ENCODE results near the gene VPS50.
"Not testable (repeated sequence)": the region's sequence is repeated elsewhere in the genome, so short reads cannot be mapped to it uniquely, and the experiment has no call there.

Gene VPS50

DNA sequence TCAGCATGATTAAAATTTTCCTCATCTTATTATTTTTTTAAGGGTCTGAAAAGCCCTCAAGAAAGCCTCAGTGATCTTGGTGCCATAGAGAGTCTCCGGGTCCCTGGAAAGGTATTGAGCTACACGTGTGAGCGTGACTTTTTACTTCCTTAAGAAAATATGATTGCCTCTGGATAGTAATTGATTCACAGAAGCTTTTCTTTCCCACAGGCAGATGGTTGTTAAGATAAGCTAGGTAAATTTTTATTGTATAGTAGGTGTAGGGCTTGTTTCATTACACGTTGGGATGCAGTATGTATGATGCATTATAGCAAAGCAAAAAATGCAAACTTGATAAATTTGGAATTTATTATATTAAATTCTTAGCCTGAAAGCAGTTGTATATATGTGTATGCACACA is 7.7 kb downstream of the VPS50 start:
- DNase-seq (ENCODE audit: low read depth in 2 of 2), result no peak

DNA sequence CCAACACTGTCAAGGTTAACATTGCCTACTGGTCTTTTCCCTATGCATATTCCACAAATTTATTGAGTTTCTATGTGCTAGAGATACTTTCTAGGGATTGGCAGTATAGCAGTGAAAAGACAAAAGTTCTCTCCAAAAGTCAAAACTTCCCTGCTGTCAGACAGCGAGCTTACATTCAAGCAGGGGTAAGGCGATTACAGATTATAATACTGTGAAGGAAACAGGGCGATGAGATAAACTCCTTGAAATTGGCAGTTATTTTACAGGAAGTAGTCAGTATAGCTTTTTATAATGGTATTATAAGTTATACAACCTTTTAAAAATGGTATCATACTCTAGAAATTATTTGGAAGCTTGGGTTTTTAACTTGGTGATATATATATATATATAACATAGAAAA is 9.9 kb downstream of the VPS50 start:
- no peak for DNase-seq (ENCODE audit: low read depth in 2 of 2)

DNA sequence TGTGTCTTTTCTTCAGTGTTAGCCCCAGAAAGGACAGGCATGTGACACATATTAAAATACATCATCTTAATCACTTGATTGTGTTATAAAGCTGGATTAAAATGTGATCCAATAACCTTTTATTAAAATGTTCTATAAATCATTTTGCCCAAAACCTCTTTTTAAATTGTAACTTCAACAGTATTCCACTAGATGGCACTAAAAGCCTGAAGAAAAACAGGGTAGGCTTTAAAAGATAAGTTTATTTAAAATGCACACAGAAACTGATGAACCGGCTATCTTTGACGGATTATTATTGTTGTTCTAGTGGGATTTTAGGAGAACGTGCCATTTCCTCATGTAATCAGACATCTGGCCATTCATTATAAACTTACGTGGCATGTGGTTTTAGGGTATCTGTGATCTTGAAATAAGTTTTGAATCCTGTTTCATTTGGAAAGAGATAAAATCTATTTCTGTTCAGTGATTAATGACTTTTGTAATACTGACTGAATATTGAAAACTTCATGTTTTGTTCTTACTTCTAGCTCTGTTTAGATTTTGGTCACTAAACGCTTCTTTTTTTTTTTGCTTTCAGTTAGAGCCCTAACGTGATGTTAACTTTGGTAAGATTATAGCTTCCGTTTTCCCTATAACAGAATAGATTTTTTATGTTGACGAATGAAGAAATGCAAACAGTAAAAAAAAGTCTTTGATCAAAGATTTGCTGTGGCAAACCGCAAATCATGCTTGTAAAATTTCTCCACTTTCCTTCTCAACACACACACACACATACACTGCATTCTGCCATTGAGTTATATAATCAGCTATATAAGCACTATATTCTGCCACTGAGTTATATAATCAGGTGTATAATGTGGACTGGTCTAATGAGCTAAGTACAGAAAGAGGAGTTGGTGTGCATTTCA is 13.6 kb downstream of the VPS50 start:
- no peak for DNase-seq (ENCODE audit: low read depth in 2 of 2)

DNA sequence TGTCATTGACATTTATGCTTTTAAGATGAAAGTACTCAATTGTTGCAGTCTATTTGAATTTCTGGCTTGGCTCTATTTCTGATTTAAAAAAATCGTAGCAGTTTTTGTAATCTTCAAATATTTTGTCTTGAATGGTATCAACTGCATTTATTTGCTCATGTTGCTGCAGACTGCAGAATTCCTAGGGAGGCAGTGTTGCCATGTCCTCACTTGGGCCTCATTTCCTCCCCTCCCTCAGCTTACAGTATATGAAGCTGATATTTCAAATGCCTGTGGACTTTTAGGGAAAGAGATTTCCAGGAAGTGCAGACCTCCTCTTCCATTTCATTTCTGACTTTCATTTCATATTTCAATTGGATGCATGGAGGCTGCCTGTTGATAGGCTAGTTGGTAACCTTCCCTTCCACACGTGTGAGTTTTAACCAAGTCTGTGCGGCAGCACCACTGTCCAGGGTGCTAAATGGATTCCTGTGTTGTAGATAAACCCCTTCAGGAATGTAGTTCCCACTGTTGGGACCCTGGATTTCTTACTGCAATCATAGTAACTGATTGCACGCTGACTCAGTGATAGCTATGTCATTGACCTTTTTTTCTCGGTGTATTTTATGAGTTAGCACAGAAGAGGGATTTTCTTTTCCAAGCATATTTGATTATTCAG is 17.5 kb downstream of the VPS50 start:
- DNase-seq (ENCODE audit: low read depth in 2 of 2), result no peak

DNA sequence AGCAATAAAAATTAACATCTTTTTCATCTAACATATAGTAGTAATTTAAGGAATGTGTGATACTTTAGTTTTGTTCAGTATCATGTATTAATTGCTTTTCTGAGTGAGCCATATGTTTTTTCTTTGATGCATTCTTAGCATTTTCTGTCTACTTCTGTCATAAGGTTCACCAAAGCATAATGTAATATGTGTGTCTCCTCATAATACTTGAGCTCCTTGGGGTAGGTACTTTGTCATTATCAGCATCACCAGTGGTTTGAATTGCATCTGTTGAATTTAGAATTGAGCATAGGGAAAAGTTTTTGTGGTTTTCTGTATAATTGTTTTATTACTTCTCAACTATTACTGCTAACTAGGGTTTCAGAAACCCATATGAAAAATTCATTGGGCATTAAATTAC is 26.5 kb downstream of the VPS50 start:
- no peak for DNase-seq (ENCODE audit: low read depth in 2 of 2)

DNA sequence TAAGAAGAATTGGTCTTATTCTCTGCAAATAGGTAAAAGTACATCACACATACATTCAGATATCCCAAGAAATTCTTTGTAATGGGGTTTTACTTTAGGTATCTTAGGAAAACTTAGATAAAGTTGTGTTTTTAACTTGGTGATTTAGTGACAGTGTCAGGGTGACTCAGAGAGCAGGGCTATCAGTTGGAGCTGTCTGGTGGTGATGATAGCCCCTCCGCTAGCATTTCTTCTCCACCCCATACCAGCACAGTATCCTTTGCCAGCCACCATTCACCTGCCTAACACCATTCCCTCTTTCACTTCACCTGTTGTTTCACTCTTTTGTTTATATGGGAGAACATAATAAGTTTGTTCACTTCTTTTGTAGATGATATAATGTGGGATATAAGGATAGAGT is 30.4 kb downstream of the VPS50 start:
- no peak for DNase-seq (ENCODE audit: low read depth in 2 of 2)

DNA sequence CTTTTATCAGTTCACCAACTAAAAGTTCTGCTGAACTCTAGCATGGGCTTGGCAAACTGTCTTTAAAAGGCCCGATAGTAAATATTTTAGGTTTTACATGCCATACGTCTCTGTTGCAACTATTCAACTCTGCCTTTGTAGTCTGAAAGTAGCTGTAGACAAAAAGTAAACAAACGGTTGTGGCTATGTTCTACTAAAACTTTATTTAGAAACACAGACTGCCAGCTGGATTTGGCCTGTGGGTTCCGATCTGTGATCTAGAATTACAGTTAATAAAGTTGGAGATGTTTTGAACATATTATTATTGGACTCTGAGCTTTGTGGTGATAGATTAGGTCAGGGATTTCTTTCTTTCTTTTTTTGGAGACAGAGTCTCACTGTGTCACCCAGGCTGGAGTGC is 33.1 kb downstream of the VPS50 start:
- no peak for DNase-seq (ENCODE audit: low read depth in 2 of 2)

DNA sequence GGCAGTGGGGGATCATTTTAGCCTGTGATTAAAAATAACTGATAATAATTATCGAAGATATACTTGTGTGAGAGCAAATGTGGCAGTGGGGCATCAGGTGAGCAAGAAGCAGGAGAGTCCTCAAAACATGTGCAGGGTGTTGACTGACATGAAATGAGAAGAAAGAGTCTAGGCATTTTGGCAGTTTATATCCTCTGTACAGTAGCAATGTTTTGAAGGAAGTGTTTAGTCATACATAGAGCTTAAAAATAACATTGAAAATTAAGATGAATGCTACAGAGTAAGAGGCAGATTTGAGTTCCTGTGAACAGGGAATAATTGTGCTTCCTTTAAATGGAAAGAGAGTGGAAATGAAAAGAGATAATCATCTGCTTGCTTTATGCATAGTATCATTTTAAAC is 47.4 kb downstream of the VPS50 start:
- no peak for DNase-seq (ENCODE audit: low read depth in 2 of 2)

DNA sequence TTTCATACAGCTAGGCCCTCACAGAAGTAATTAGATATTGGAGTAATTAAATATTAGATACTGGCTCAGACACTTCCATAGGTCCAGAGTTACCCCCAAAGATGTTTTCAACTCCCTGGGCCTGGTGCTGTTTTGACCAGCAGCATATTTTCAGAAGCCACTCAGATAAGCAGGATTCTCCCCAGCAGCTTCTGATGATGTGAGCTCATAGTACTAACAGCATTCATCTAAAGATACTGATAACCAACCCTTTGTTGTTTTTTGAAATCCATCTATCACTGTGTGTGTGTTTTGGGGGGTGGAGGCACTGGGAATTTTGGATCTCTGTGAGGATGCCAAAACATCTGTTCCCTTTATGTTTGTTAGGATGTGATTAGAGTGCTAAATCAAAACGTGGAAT is 52.7 kb downstream of the VPS50 start:
- no peak for DNase-seq (ENCODE audit: low read depth in 2 of 2)

DNA sequence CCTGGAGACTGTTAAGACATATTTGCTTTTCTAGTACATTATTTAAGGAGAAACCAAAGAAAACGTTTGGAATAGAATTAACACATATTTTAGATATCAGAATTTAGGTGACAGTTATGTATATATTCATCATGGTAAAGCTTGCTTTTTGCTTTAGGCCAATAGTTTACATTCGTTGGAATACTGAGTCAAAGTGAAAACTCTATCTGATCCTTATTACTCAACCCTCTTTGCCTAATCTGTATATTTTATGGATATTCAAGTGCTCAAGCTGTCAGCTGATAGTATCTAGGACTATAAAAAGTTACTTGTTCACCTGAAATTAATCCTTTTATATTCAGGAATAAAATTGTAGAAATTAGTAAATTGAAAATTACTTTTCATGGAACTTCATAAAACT is 61.1 kb downstream of the VPS50 start:
- DNase-seq (ENCODE audit: low read depth in 2 of 2), result no peak

DNA sequence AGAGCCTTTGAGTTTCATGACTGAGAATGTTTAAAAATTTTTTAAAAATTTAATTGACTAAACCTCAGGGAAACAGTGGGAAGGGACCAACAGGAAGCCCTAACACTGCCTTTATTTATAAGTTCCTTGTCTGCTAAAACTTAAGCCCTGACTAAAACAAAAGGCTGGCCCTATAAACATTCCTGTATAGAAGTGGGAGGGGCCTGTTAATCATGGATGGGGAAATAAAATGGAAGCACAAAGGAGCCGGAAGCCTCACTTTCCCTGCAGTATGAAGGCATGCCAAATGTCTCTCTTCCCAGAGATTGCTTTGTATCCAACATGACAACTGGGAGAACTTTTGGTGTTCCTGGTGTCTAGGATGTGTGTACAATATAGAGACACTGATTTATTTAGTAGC is 66.0 kb downstream of the VPS50 start:
- no peak for DNase-seq (ENCODE audit: low read depth in 2 of 2)

DNA sequence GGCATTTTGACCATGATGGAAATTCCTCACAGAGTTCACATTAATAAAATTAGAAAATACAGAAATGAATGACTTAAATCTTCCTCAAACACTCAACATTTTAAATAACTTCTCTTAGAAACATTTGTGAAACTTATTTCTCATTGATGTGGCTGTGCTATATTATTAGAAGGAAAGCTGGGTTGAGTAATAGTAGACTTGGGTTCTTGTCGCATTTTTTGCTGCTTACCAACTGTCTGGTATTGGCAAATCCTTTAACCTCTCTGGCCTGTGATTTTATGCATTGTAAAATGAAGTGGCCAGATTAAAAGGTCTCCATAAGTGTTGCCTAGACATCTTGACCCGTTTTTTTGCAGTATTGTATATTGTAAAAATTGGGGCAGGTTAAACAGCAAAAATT is 66.5 kb downstream of the VPS50 start:
- DNase-seq (ENCODE audit: low read depth in 2 of 2), result no peak

DNA sequence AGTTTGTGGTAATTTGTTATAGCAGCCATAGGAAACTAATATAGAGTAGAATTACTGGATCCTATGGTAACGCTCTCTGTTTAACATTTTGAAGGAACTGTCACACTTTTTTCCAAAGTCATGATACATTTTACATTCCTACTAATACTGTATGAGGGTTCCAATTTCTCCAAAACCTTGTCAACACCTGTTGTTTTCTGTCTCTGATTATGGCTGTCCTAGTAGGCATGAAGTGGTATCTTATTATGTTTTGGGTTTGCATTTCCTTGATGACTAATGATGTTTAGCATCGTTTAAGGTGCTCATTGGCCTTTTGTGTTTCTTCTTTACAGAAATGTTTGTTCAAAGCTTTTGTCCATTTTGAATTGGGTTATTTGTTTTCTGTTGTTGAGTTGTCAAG is 69.6 kb downstream of the VPS50 start:
- no peak for DNase-seq (ENCODE audit: low read depth in 2 of 2)

DNA sequence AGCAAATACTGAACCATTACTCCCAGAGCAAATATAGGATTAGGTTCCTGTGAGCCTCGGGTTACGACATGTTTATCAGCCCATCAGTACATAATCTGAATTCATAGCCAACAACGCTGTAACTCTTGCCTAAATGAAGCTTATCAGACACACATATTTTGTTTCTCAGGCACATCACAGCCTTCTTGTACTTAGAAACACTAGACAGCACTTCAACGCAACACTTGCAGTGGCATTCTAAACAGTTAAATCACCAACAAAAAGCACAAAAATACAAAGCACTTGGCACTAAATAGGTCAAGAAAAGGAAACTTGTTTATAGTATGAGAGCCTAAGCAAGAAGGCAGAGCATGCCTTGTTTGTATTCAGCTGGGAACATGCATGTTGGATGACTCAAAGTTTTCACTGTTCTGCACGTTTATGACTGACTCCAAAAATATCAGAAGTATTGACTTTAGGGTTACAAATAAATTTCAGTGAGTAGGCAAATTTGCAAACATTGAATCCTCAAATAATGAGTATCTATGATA is 75.0 kb downstream of the VPS50 start:
- no peak for DNase-seq (ENCODE audit: low read depth in 2 of 2)

DNA sequence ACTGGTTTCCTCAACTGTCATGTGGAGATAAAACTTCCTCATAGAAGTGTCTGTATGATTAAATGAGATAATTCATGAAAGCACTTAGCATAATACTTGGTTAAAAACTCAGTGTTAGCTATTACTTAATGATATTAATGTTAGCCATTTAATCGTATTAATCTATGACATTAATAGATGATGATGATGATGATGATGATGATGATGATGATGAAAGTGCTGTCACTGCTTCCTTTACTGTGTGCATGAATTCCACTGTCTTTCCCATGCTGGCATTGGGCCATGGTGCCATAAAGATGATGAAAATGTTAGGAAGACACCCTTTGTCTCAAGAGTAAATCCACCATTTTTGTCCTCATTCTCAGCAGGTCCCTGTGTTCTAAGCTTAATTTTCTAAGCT is 75.8 kb downstream of the VPS50 start:
- no peak for DNase-seq (ENCODE audit: low read depth in 2 of 2)

DNA sequence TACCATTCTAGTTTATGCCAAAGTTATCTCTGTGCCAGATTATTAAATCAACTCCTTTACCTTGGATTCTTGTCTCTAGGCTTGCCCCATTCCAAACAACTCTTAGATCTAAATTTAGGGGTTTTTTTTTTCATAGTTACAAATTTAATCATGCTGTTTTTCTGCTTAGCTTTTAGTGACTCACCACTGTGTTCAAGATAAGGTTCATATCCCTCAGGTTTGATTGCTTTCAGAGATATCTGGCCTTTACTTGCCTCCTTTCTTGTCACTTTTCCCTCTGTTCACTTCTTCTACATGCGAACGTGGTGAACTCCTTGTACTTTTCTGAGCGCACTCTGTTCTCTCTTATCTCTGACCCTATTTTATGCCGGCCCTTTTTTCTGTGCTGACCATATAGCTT is 78.2 kb downstream of the VPS50 start:
- DNase-seq (ENCODE audit: low read depth in 2 of 2), result no peak

DNA sequence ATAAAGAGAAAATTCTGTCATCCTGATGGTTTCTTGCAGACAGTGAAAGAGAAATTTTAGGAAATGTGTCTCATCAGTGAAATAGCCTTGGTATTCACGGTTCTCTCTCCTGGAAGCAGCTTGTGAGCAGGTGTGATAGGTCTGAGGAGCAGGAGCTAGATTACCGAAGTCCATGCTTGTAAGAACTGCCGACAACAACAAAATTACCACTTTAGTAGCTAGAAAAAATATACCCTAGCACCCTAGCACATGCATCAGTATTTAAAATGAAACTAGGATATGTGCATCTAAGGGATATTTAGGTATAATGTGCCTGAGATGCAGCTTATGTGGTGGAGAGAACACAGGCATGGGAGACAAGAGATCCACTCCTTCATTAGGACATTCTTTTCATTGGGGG is 82.3 kb downstream of the VPS50 start:
- no peak for DNase-seq (ENCODE audit: low read depth in 2 of 2)

DNA sequence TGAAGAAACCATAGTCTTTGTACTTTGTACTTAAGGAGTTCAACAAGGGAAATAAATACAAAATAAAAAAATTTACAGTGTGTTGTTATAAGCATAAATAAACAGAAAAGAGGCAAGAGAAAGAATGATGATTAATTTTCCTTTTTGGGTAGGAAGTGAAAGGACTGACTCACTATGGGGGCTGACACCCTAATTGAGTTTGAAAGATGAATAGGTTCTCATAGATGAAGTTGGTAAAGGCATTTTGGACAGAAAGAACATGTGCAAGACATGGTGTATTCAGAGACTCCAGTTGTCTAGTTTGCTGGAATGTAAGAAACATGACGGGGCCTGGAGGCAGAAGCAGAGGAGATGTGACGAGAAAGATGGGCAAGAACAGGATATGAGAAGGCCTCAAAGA is 83.7 kb downstream of the VPS50 start:
- no peak for DNase-seq (ENCODE audit: low read depth in 2 of 2)

DNA sequence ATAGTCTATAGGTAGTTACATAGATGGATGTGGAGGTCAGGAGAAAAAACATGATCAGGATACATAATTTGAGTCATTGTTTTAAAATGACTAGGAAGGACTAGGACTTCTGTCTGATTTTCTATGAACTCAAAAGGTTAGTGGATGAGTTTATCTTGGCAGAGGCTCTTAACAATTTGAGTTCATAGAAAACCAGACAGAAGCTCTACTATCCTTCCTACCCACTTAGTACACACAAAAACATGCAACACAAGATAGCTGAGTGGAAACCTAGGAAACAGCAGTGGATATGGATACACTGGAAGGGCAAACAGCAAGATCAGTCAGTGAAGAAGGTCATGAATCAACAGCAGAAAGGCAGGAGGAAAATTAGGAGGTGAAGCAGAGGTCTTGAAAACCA is 84.6 kb downstream of the VPS50 start:
- no peak for DNase-seq (ENCODE audit: low read depth in 2 of 2)

DNA sequence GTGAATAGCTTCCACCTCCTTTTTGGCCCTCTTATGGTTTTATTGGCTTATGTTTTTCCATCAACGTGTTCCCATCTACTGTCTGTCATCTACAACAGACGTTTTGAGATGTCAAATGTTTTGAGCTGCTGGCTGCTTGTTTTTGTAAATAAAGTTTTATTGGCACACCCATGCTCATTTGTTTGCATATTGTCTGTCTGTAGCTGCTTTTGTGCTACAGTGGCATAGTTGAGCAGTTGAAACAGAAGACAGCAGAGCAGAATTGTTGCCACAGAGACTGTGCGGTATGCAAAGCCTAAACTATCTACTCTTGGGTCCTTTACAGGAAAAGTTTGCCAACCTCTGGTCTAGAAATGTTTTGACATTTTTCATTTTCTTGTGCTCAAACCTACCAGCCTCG is 88.7 kb downstream of the VPS50 start:
- no peak for DNase-seq (ENCODE audit: low read depth in 2 of 2)

DNA sequence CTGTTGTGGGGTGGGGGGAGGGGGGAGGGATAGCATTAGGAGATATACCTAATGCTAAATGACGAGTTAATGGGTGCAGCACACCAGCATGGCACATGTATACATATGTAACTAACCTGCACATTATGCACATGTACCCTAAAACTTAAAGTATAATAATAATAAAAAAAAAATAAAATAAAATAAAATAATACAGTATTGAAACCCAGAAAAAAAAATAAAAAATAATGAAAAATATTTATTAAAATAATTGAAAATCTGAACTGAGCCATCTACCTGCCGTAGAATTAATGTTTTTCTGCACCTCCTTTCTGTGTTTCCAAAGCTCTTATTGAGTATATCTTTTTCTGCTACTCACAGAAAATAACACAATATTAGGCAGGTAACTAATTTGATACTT is 94.1 kb downstream of the VPS50 start:
- DNase-seq (ENCODE audit: low read depth in 2 of 2), result not testable (repeated sequence)

DNA sequence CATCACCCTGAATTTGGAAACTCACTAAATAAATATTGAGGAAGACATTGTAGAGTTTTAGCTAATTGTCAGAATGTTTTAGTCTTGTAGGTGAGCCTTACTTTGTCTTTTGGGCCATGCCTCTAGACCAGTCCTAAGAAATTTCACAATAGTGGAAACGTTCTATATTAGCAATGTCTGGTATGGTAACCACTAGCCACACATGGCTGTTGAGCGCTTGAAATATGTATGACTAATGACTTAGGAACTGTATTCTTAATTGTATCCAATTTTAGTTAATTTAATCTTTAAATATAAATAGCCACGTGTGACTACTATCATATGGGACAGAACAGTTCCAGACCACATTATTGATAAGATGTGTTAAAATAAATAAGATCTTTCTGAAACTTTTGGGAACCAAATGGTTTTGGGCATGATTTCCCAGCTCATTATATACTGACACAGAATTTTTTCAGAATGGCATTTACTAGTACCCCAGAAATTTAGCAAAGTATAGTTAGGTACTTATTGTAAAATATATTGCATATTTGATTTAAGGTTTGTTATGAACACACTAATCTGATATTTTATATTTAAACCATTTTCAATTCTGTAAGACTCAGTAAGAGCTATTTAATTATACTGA is 95.0 kb downstream of the VPS50 start:
- no peak for DNase-seq (ENCODE audit: low read depth in 2 of 2)

DNA sequence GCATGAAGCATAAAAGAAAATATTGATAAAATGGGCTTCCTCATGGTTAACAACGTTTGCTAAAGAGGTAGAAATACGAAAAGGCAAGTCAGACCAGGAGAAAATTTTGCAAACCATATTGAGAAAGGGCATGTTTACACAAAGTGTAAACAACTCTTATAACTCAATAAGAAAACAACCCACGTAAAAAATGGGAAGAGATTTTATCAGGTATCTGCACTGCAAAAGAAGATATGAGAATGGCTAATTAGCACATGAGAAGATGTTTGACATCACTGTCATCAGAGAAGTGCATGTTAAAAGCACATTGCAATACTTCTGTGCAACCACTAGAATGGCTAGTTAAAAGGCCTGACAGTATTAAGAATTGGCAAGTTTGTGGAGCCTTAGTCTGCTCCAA is 99.5 kb downstream of the VPS50 start:
- DNase-seq (ENCODE audit: low read depth in 2 of 2), result no peak
